Upper lobe of left lung (tissue), 6 donors: Measurements from ENCODE around the gene ACOT4. TPM values are rescaled to one million over a fixed set of nuclear protein-coding genes. Genes with fewer than 3 reads are reported as not detected.
"Not testable (repeated sequence)": the region's sequence is repeated elsewhere in the genome, so short reads cannot be mapped to it uniquely, and the experiment has no call there.

Experiments used
- ATAC-seq, 2 donors: fragments of 200-7000 bp; cut with Tn5 transposase; one replicate each; pipeline ENCODE4 v1.9.1; 2022; ENCODE audit warnings: mild to moderate bottlenecking in 2 of 2, moderate library complexity in 2 of 2; ENCODE audit not compliant: low FRiP score in 2 of 2
- DNase-seq, 2 donors: peaks; one replicate each; pipeline ENCODE4 v3.0.0-alpha.2; 2019 to 2020
- H3K27ac ChIP-seq, 4 donors: fragments of 200-600 bp; sonication (generic); one replicate each; pipeline ENCODE4 v1.5.1; 2016 to 2019
- H3K27me3 ChIP-seq, 4 donors: fragments of 200-600 bp; sonication (generic); one replicate each; pipeline ENCODE4 v1.5.1; 2017 to 2019
- H3K36me3 ChIP-seq, 4 donors: fragments of 200-600 bp; sonication (generic); one replicate each; pipeline ENCODE4 v1.5.1; 2016 to 2019
- H3K4me1 ChIP-seq, 4 donors: fragments of 200-600 bp; sonication (generic); one replicate each; pipeline ENCODE4 v1.5.1; 2018 to 2019
- H3K4me3 ChIP-seq, 4 donors: fragments of 200-600 bp; sonication (generic); one replicate each; pipeline ENCODE4 v1.5.1; 2017 to 2019; ENCODE audit warnings: mild to moderate bottlenecking in 2 of 4, moderate library complexity in 1 of 4
- H3K9me3 ChIP-seq, 4 donors: fragments of 200-600 bp; sonication (generic); one replicate each; pipeline ENCODE4 v1.5.1; 2018 to 2019
- EP300 ChIP-seq, 4 donors: sonication (generic); formaldehyde crosslinking; IDR thresholded peaks; one replicate each; pipeline ENCODE4 v1.5.1; 2017; ENCODE audit warnings: antibody characterized with exemption in 4 of 4, control low read depth in 2 of 4
- POLR2A ChIP-seq, 4 donors: fragments of 450-650 bp; IDR thresholded peaks; one replicate each; pipeline ENCODE4 v1.5.1; 2016 to 2017; ENCODE audit warnings: antibody characterized with exemption in 4 of 4, mild to moderate bottlenecking in 2 of 4
- POLR2AphosphoS5 ChIP-seq, 2 donors: sonication (generic); formaldehyde crosslinking; IDR thresholded peaks; one replicate each; pipeline ENCODE4 v1.5.1; 2017; ENCODE audit warnings: antibody characterized with exemption in 2 of 2
- WGBS, 2 donors: methylation state at CpG; one replicate each; pipeline ENCODE4 v1.1.5; 2017 to 2018; 5-methylcytosine and 5-hydroxymethylcytosine counted together
- total RNA-seq, 6 donors: library from RNA; depleted of rRNA in 4 of 6; stranded (reverse); fragments of >200 nt in 4 of 6; gene quantifications; one replicate each; pipeline versions ENCODE4 v1.1.0 to v1.2.1, GENCODE V29; 2016 to 2021
- TF ChIP-seq, protein P1 (sequence below), 6 experiments: fragments of 450-650 bp in 4 of 6; fragments of 200-600 bp in 2 of 6; sonication (generic) in 2 of 6; IDR thresholded peaks; one replicate each; pipeline ENCODE4 v1.5.1; 2016 to 2019; ENCODE audit warnings: antibody characterized with exemption in 6 of 6
- donor health status: DM: no; HTN: no; CAD: no; lungs with moderate emphysema.
- donor health status: DM: no; HTN: yes; CAD: no; lungs with severe emphysema.

ACOT4 gene
- total RNA-seq, 6 donors from 2014 or later = 1.3 to 6.4 (median 4.9) TPM; not detected in 1

DNA sequence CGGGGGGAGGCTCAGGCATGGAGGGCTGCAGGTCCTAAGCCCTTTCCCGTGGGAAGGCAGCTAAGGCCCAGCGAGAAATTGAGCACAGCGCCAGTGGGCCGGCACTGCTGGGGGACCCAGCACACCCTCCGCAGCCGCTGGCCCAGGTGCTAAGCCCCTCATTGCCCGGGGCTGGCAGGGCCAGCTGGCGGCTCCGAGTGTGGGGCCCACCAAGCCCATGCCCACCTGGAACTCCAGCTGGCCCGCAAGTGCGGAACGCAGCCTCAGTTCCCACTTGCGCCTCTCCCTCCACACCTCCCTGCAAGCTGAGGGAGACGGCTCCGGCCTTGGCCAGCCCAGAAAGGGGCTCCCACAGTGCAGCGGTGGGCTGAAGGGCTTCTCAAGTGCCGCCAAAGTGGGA is 25.2 kb upstream of the ACOT4 start:
- not testable (repeated sequence) for ATAC-seq, H3K27me3 ChIP-seq, H3K36me3 ChIP-seq, H3K9me3 ChIP-seq, H3K27ac ChIP-seq, H3K4me3 ChIP-seq
- WGBS, 2 donors = 96% methylated on average over 16 of the region's 18 CpGs; no CpG with 5 or more reads in 1 of the 2 donors
- H3K4me1 ChIP-seq = peaks cover 8 to 44% (median 25%) of the 10 kb centered on the region in 4 donors
- peak in 1 of 2 donors; percentile 76 for DNase-seq

DNA sequence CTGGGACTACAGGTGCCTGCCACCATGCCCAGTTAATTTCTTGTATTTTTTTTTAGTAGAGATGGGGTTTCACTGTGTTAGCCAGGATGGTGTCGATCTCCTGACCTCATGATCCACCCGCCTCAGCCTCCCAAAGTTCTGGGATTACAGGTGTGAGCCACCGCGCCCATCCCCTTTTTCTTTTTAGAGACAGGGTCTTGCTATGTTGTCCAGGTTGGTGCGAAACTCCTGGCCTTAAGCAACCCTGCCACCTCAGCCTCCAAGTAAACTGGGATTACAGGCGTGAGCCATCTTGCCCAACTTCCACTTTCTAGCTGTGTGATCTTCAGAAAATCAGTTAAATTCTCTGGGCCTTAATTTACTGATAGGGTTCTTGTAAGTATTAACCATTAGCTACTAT is 24.7 kb upstream of the ACOT4 start:
- H3K36me3 ChIP-seq, H3K27me3 ChIP-seq, DNase-seq, H3K4me3 ChIP-seq, H3K9me3 ChIP-seq, H3K27ac ChIP-seq, ATAC-seq: not testable (repeated sequence)
- 99 to 100% methylated on average over 4 to 6 of the region's 6 CpGs for WGBS, 2 donors
- peaks cover 8 to 44% (median 25%) of the 10 kb centered on the region in 4 donors for H3K4me1 ChIP-seq

DNA sequence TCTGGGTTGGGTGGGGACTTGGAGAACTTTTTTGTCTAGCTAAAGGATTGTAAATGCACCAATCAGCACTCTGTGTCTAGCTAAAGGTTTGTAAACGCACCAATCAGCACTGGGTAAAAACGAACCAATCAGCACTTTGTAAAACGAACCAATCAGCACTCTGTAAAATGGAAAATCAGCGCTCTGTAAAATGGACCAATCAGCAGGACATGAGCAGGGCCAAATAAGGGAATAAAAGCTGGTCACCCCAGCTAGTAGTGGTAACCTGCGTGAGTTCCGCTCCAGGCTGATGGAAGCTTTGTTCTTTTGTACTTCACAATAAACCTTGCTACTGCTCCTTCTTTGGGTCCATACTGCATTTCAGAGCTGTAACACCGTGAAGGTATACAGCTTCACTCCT is 24.3 kb upstream of the ACOT4 start:
- Histone ChIP-seq H3K9me3 (peaks cover 0 to 4% (median 0%) of the 10 kb centered on the region in 4 donors), H3K4me1 (peaks cover 8 to 44% (median 25%) of the 10 kb centered on the region in 4 donors), H3K4me3 (peak overlapping the region in 1 of 4 donors; percentile 56), H3K27me3 (no peaks in the 10 kb centered on the region), H3K36me3 (no peaks in the 10 kb centered on the region), H3K27ac (peak overlapping the region in 3 of 4 donors; percentile 61 to 94 (median 90))
- ATAC-seq (no peak), DNase-seq (no peak)
- WGBS, 2 donors = 92 to 95% methylated on average over 6 to 7 of the region's 7 CpGs
- no peak for TF ChIP-seq POLR2AphosphoS5 (IDR thresholded peaks at IDR 0.05)
- TF ChIP-seq, protein P1, sequence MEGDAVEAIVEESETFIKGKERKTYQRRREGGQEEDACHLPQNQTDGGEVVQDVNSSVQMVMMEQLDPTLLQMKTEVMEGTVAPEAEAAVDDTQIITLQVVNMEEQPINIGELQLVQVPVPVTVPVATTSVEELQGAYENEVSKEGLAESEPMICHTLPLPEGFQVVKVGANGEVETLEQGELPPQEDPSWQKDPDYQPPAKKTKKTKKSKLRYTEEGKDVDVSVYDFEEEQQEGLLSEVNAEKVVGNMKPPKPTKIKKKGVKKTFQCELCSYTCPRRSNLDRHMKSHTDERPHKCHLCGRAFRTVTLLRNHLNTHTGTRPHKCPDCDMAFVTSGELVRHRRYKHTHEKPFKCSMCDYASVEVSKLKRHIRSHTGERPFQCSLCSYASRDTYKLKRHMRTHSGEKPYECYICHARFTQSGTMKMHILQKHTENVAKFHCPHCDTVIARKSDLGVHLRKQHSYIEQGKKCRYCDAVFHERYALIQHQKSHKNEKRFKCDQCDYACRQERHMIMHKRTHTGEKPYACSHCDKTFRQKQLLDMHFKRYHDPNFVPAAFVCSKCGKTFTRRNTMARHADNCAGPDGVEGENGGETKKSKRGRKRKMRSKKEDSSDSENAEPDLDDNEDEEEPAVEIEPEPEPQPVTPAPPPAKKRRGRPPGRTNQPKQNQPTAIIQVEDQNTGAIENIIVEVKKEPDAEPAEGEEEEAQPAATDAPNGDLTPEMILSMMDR (IDR thresholded peaks at IDR 0.05) = no peak
- TF ChIP-seq POLR2A (IDR thresholded peaks at IDR 0.05) = no peak
- no peak for TF ChIP-seq EP300 (IDR thresholded peaks at IDR 0.05)

DNA sequence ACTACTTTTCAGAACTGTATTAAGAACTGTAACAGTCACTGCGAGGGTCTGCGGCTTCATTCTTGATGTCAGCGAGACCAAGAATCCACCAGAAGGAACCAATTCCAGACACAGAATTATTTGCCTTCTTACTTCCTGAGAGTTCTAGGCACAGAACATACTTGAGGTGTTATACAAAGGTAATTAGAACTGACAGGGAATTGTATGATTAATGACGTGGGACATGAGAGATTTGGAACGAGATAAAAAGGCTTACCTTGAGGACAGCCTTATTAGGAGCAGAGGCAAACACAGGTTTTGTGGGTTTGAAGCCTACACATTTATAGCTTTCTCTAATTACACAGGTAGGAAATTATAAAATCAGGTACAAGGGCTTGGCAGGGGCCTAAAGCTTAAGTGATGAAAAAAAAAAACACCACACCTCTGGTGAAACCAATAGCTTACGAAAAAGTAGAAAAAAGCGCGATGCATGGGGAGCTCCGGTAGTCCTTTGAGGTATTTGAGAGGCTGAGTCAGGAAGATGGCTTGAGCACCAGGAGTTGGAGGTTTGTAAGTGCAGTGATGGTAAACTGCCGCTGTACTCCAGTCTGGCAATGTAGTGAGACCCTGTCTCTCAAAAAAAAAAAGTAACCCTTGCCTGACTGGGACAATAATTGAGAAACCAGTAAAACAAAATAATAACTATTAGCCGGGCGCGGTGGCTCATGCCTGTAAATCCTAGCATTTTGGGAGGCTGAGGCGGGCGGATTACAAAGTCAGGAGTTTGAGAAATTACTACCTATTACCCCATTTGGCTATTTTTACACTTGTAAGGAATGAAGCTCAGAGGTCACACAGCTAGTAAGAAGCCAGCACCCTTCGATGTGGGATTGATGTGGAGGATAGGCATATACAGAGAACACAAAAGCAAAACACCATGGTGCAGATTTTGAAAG is 23.5 kb upstream of the ACOT4 start:
- WGBS, 2 donors = 65 to 68% methylated on average over 16 of the region's 16 CpGs
- no peak for TF ChIP-seq POLR2A (IDR thresholded peaks at IDR 0.05)
- TF ChIP-seq, protein P1 (IDR thresholded peaks at IDR 0.05) = no peak

DNA sequence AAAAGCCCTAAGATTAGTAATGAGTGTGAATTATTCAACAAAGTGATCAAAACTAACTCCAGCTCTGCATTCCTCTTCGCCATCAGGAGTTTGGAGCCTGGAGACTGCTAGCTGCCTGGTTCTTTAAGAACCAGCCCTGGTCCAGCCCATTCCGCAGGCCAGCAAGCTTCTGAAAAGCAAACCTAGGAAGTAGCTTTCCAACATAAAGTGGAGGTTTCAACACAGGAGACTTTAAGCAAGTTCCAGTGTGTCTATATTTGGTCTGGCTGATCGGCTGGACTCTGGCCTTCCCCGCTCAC is 22.8 kb upstream of the ACOT4 start:
- not testable (repeated sequence) for H3K36me3 ChIP-seq, ATAC-seq, DNase-seq, H3K27me3 ChIP-seq, H3K9me3 ChIP-seq
- peak overlapping the region; percentile 56 to 73 (median 65) for H3K4me3 ChIP-seq
- peak overlapping the region; percentile 82 to 94 (median 90) for H3K27ac ChIP-seq
- 12 to 22% methylated on average over 2 to 4 of the region's 4 CpGs for WGBS, 2 donors
- peaks cover 8 to 44% (median 25%) of the 10 kb centered on the region in 4 donors for H3K4me1 ChIP-seq

More for the DNA sequence above, 23.5 kb upstream of the ACOT4 start:
- DNase-seq (peak in 1 of 2 donors; percentile 50), ATAC-seq (peak in 1 of 2 donors; percentile 39)
- H3K36me3 ChIP-seq = no peaks in the 10 kb centered on the region
- no peaks in the 10 kb centered on the region for H3K9me3 ChIP-seq
- peak overlapping the region; percentile 56 to 73 (median 65) for H3K4me3 ChIP-seq
- peak overlapping the region; percentile 82 to 94 (median 90) for H3K27ac ChIP-seq
- H3K27me3 ChIP-seq = no peaks in the 10 kb centered on the region
- H3K4me1 ChIP-seq = peaks cover 8 to 44% (median 25%) of the 10 kb centered on the region in 4 donors

DNA sequence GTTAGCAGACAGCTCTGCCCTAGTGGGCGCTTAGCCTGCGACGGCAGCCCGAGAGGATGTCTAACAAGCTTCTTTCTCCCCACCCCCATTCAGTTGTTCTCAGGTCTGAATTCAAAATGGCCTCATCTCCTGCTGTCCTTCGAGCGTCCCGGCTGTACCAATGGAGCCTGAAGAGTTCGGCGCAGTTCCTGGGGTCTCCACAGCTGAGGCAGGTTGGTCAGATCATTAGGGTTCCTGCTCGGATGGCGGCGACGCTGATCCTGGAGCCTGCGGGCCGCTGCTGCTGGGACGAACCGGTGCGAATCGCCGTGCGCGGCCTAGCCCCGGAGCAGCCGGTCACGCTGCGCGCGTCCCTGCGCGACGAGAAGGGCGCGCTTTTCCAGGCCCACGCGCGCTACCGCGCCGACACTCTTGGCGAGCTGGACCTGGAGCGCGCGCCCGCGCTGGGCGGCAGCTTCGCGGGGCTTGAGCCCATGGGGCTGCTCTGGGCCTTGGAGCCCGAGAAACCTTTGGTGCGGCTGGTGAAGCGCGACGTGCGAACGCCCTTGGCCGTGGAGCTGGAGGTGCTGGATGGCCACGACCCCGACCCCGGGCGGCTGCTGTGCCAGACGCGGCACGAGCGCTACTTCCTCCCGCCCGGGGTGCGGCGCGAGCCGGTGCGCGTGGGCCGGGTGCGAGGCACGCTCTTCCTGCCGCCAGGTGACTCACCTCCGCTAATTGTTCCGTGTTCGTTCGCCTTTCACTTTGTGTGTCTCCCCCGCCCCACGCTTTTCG is 22.3 kb upstream of the ACOT4 start, which contains the start of gene ACOT2:
TSS of gene ACOT2 (plus strand) at position 29 of the 774 bp plus-strand sequence. CDS start at position 57, 28 bp downstream.
- DNase-seq (peak; percentile 88 to 94), ATAC-seq (peak; percentile 83 to 91)
- 0% methylated on average over 34 of the region's 83 CpGs; no CpG with 5 or more reads in 1 of the 2 donors for WGBS, 2 donors
- H3K4me1 ChIP-seq = peaks cover 8 to 44% (median 25%) of the 10 kb centered on the region in 4 donors
- H3K4me3 ChIP-seq = peak within 1 kb of the TSS; percentile 56 to 73 (median 65)
- H3K27ac ChIP-seq = peak within 1 kb of the TSS; percentile 82 to 94 (median 90)
- TF ChIP-seq POLR2A (IDR thresholded peaks at IDR 0.05) (peak in 3 of 4 donors; percentile 30 to 69 (median 57)), POLR2AphosphoS5 (IDR thresholded peaks at IDR 0.05) (peak; percentile 47 to 71)
- TF ChIP-seq, protein P1 (IDR thresholded peaks at IDR 0.05) = peak in 2 of 6 experiments; percentile 14 to 22
- H3K36me3 ChIP-seq, H3K27me3 ChIP-seq, H3K9me3 ChIP-seq: not testable (repeated sequence)
